Neural cell (in vitro differentiated cells): Measurements from ENCODE around the gene ERC2. TPM values are rescaled to one million over a fixed set of nuclear protein-coding genes. Genes with fewer than 3 reads are reported as not detected.

Experiments used
- H2AFZ ChIP-seq: fragments of 200-600, 300-800 bp; sonication (generic), shearing (Covaris generic); 2 replicates; pipeline ENCODE4 v1.6.0; 2014; ENCODE audit warnings: low read depth, mild to moderate bottlenecking, antibody characterized with exemption, low read length, moderate library complexity
- H3F3A ChIP-seq: fragments of 200-600 bp; shearing (Covaris generic); 2 replicates; pipeline ENCODE4 v1.6.1; 2016; ENCODE audit warnings: mild to moderate bottlenecking, moderate library complexity, mixed read lengths, antibody characterized with exemption, low read length; ENCODE audit not compliant: insufficient read depth, poor library complexity, severe bottlenecking
- H3K27ac ChIP-seq: fragments of 200-600, 300-800 bp; sonication (generic), shearing (Covaris generic); 2 replicates; pipeline ENCODE4 v1.5.1; 2014; ENCODE audit warnings: mild to moderate bottlenecking, low read length, moderate library complexity
- H3K27me3 ChIP-seq: fragments of 300-800, 200-600 bp; sonication (generic), shearing (Covaris generic); 2 replicates; pipeline ENCODE4 v1.6.0; 2014; ENCODE audit warnings: mild to moderate bottlenecking, low read depth, low read length, moderate library complexity; ENCODE audit not compliant: insufficient read depth
- H3K36me3 ChIP-seq: fragments of 300-800, 200-600 bp; sonication (generic), shearing (Covaris generic); 2 replicates; pipeline ENCODE4 v1.5.1; 2014; ENCODE audit warnings: mild to moderate bottlenecking, antibody characterized with exemption, low read length, moderate library complexity; ENCODE audit not compliant: insufficient read depth
- H3K4me2 ChIP-seq: fragments of 300-800, 200-600 bp; sonication (generic), shearing (Covaris generic); 2 replicates; pipeline ENCODE4 v1.6.0; 2014; ENCODE audit warnings: mild to moderate bottlenecking, low read length
- H3K4me3 ChIP-seq: fragments of 300-800, 200-600 bp; sonication (generic), shearing (Covaris generic); 2 replicates; pipeline ENCODE4 v1.5.1; 2014; ENCODE audit warnings: mild to moderate bottlenecking, low read length, moderate library complexity
- H3K79me2 ChIP-seq: fragments of 200-600 bp; shearing (Covaris generic); replicated peaks from 2 replicates; pipeline ENCODE4 v1.6.0; 2014; ENCODE audit warnings: mild to moderate bottlenecking, low read length, moderate library complexity; ENCODE audit not compliant: insufficient read depth
- H3K9ac ChIP-seq: fragments of 300-800, 200-600 bp; sonication (generic), shearing (Covaris generic); 2 replicates; pipeline ENCODE4 v1.6.1; 2016; ENCODE audit warnings: mild to moderate bottlenecking, low read length, mixed read lengths
- H3K9me2 ChIP-seq: fragments of 200-600 bp; shearing (Covaris generic); 2 replicates; pipeline ENCODE4 v1.6.1; 2016; ENCODE audit warnings: mild to moderate bottlenecking, low read length, mixed read lengths; ENCODE audit not compliant: insufficient read depth
- H3K9me3 ChIP-seq: fragments of 200-600, 300-800 bp; sonication (generic), shearing (Covaris generic); 2 replicates; pipeline ENCODE4 v1.6.1; 2016; ENCODE audit warnings: mild to moderate bottlenecking, mixed run types, low read length, moderate library complexity, mixed read lengths
- H4K20me1 ChIP-seq: fragments of 200-600 bp; shearing (Covaris generic); 2 replicates; pipeline ENCODE4 v1.6.1; 2016; ENCODE audit warnings: mild to moderate bottlenecking, mixed run types; ENCODE audit not compliant: insufficient read depth
- CTCF ChIP-seq: fragments of 450-650 bp; IDR thresholded peaks from 2 replicates; pipeline ENCODE4 v1.5.1; 2014; ENCODE audit warnings: antibody characterized with exemption, mild to moderate bottlenecking, moderate library complexity; ENCODE audit not compliant: poor library complexity, severe bottlenecking
- EP300 ChIP-seq: fragments of 450-650 bp; conservative IDR thresholded peaks from 2 replicates; pipeline ENCODE4 v1.6.1; 2014; ENCODE audit warnings: antibody characterized with exemption, mild to moderate bottlenecking, moderate library complexity; ENCODE audit not compliant: poor library complexity, severe bottlenecking
- EZH2 ChIP-seq: fragments of 200-600, 300-800 bp; shearing (Covaris generic), sonication (generic); IDR thresholded peaks from 2 replicates; pipeline ENCODE4 v1.6.1; 2014; ENCODE audit warnings: antibody characterized with exemption, low read length, borderline replicate concordance, mild to moderate bottlenecking; ENCODE audit not compliant: insufficient read depth, poor library complexity, severe bottlenecking
- MXI1 ChIP-seq: fragments of 450-650 bp; conservative IDR thresholded peaks from 2 replicates; pipeline ENCODE4 v1.6.1; 2014; ENCODE audit warnings: antibody characterized with exemption, mild to moderate bottlenecking; ENCODE audit not compliant: poor library complexity, severe bottlenecking
- POLR2AphosphoS5 ChIP-seq: IDR thresholded peaks from 2 replicates; pipeline ENCODE4 v1.6.1; 2012
- RAD21 ChIP-seq: fragments of 450-650 bp; conservative IDR thresholded peaks from 2 replicates; pipeline ENCODE4 v1.6.1; 2014; ENCODE audit warnings: antibody characterized with exemption, mild to moderate bottlenecking, moderate library complexity
- REST ChIP-seq: IDR thresholded peaks from 2 replicates; pipeline ENCODE4 v1.6.1; 2012; ENCODE audit warnings: borderline replicate concordance
- SMC3 ChIP-seq: fragments of 450-650 bp; conservative IDR thresholded peaks from 2 replicates; pipeline ENCODE4 v1.6.1; 2014; ENCODE audit warnings: antibody characterized with exemption, mild to moderate bottlenecking, moderate library complexity; ENCODE audit not compliant: poor library complexity
- TAF1 ChIP-seq: IDR thresholded peaks from 2 replicates; pipeline ENCODE4 v1.6.1; 2012; ENCODE audit warnings: low read depth
- polyA plus RNA-seq: library from polyadenylated mRNA; depleted of rRNA; stranded (reverse); fragments of >200 nt; gene quantifications from 2 replicates; pipeline ENCODE4 v1.2.3, GENCODE V29; 2014

Gene ERC2
- polyA plus RNA-seq, 1 donor from 2014 or later = 60.4 TPM

DNA sequence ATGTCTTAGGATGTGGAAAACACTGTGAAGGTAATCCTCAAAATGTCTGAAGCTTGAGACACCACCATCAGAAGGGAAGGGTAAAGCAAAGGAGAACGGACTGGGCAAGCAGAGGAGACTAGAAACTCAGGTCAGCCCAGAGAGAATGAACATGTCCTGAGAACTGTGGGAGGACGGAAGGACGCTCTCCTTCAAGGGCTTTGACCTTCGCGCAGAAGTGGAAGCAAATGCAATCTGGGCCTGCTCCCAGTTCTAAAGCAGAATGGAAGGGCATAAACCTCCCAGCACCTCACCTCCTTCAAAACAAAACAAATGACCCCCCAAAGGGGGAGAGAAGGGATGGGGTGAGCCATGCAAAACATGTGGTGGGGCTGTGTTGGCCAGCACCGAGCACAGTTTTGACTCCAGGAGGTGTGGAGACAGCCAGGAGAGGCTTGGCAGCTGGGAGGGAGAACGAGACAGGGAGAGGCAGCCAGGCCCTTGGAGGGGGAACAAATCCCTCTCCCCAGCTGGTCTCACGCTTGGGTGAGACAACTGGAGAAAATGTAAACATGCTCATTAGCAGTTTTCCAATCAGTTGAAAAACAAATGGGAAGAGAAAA lies 758.8 kb downstream of the ERC2 start:
- no peaks in the 10 kb centered on the region for H3K9me2 ChIP-seq
- H4K20me1 ChIP-seq = no peaks in the 10 kb centered on the region
- H3K9me3 ChIP-seq = no peaks in the 10 kb centered on the region
- no peaks in the 10 kb centered on the region for H3K27me3 ChIP-seq
- H3K79me2 ChIP-seq = no peaks in the 10 kb centered on the region
- H3K9ac ChIP-seq = no peak overlapping the region
- H3F3A ChIP-seq = no peaks in the 10 kb centered on the region
- H3K4me2 ChIP-seq = no peak overlapping the region
- H3K27ac ChIP-seq = no peak overlapping the region
- H2AFZ ChIP-seq = no peak overlapping the region
- TF ChIP-seq EZH2 (no peak), REST (no peak), TAF1 (no peak), EP300 (no peak), MXI1 (no peak), POLR2AphosphoS5 (no peak), SMC3 (no peak), RAD21 (no peak), CTCF (no peak)
- no peaks in the 10 kb centered on the region for H3K36me3 ChIP-seq
- H3K4me3 ChIP-seq = no peak overlapping the region

DNA sequence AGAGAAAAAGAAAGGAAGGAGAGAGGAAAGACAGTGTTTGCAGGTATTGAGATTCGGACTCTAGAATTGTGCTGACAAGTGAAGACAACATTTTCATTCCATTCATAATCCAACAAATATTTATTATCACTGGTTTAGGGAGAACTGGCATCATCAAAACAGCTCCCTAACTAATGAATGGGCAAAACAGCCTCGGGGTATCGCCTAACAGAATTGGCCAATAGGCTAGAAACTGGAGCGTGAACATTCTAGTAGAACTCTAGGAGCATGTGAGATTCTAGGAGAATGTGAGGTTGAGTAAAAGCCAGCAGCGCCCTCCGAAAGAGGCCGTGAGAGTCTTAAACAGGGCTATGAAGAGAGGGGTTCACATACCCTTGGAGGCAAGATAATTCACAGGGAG lies 759.3 kb downstream of the ERC2 start:
- TF ChIP-seq MXI1 = no peak
- no peak for TF ChIP-seq CTCF
- no peak for TF ChIP-seq SMC3
- no peak for TF ChIP-seq POLR2AphosphoS5
- TF ChIP-seq TAF1 = no peak
- TF ChIP-seq REST = no peak
- no peak for TF ChIP-seq EZH2
- TF ChIP-seq RAD21 = no peak
- no peak for TF ChIP-seq EP300
- Histone ChIP-seq H3K27me3 (no peaks in the 10 kb centered on the region), H3K9me3 (no peaks in the 10 kb centered on the region), H3K4me3 (no peak overlapping the region), H3K36me3 (no peaks in the 10 kb centered on the region), H3K4me2 (no peak overlapping the region), H3K27ac (no peak overlapping the region), H3F3A (no peaks in the 10 kb centered on the region), H3K9me2 (no peaks in the 10 kb centered on the region), H2AFZ (no peak overlapping the region), H3K79me2 (no peaks in the 10 kb centered on the region), H4K20me1 (no peaks in the 10 kb centered on the region), H3K9ac (no peak overlapping the region)
